Measurements from ENCODE around the gene GRIK5. TPM values are rescaled to one million over a fixed set of nuclear protein-coding genes. Genes with fewer than 3 reads are reported as not detected.

Gene GRIK5
- total RNA-seq, 1 donor from 2014 or later, result 15.5 TPM

DNA sequence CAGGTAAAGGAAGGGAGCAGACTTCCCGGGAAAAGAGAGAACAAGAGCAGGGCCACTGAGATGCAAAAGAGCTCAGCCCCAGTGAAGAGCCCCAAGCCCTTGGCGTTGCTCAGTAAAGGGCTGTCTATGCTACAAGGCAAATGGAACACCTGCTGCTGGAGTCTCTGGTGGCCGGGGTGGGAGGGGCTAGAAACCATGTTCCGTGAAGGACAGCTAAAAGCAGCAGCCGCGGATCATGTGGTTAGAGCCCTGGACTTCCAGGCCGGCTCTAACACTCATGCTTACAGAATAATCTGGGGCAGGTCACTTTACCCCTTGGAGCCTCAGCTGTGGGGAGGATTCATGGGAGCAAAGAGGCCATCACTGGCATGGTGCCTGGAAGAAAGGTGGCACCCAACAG, 44.4 kb upstream of the GRIK5 start:
- Histone ChIP-seq H3K36me3 (no peaks in the 10 kb centered on the region), H3K9me3 (no peaks in the 10 kb centered on the region), H3K27me3 (no peaks in the 10 kb centered on the region), H3K4me1 (peaks cover 5 to 6% of the 10 kb centered on the region in 2 donors), H3K4me3 (no peak overlapping the region), H3K27ac (peak overlapping the region; percentile 22 to 64)
- DNase-seq (ENCODE audit: low spot score in 2 of 2), result no peak
- TF ChIP-seq, protein P1, sequence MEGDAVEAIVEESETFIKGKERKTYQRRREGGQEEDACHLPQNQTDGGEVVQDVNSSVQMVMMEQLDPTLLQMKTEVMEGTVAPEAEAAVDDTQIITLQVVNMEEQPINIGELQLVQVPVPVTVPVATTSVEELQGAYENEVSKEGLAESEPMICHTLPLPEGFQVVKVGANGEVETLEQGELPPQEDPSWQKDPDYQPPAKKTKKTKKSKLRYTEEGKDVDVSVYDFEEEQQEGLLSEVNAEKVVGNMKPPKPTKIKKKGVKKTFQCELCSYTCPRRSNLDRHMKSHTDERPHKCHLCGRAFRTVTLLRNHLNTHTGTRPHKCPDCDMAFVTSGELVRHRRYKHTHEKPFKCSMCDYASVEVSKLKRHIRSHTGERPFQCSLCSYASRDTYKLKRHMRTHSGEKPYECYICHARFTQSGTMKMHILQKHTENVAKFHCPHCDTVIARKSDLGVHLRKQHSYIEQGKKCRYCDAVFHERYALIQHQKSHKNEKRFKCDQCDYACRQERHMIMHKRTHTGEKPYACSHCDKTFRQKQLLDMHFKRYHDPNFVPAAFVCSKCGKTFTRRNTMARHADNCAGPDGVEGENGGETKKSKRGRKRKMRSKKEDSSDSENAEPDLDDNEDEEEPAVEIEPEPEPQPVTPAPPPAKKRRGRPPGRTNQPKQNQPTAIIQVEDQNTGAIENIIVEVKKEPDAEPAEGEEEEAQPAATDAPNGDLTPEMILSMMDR (IDR thresholded peaks at IDR 0.05), result no peak
- intact Hi-C loops (cut with DNase I), result no loop called here

DNA sequence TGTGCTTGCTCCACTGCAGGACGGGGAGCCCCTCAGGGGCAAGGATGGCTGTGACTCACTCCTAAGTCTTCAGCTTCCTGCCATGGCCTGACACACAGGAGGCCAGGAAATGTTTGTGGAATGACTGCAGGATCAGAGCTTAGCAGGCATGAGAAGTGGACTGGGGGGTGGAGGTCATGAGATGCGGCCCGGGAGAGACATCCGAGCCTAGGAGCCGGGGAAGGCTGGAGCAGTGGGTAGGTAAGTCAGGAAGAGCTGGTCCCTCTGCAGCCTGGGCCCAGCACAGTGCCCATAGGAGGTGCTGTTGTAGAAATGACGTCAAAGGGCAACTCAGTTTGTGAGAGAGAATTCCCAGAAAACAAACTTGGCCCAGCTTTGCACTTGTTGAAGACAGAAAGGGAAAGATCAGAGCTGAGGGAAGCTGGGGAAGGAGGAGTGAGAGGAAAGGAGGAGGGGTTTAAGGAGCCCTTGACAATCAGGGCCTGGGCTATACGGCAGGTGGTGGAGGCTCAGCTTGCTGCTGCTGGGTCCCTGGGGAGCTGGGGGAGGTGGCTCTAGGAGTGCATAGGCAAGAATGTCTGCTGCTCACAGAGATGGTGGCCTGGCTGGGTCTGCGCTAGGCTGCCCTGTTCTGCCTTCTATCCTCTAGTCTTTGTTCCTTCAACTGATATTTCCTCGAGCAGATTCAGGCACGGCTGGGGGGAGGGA, 43.8 kb upstream of the GRIK5 start:
- H3K27me3 ChIP-seq, result no peaks in the 10 kb centered on the region

DNA sequence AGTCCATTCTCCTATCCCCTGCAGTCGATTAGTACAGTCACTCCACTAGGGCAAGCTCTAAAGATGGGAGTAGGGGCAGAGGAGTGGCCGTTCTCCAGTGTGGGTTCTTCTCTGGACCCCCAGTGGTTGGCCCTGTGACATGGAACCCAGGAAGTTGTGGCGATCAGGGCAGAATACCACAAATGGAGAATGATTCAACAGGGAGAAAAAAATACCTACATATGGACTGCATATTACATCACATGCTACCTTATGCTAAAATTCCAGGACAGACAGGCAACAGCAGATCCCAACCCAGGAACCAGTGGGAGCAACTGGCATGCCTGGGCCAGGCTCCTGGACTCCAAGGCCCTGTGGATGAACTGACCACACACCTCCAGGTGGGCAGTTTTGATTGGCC, 41.8 kb upstream of the GRIK5 start:
- no peak for DNase-seq (ENCODE audit: low spot score in 2 of 2)
- Histone ChIP-seq H3K9me3 (no peaks in the 10 kb centered on the region), H3K27me3 (no peaks in the 10 kb centered on the region), H3K4me1 (peaks cover 5 to 6% of the 10 kb centered on the region in 2 donors), H3K36me3 (no peaks in the 10 kb centered on the region), H3K4me3 (no peak overlapping the region), H3K27ac (no peak overlapping the region)
- TF ChIP-seq, protein P1 (IDR thresholded peaks at IDR 0.05), result no peak
- intact Hi-C loops (cut with DNase I), result no loop called here

More for the DNA sequence above, 43.8 kb upstream of the GRIK5 start:
- H3K27ac ChIP-seq, result peak overlapping the region; percentile 22 to 64
- intact Hi-C loops (cut with DNase I), result no loop called here
- no peaks in the 10 kb centered on the region for H3K36me3 ChIP-seq
- H3K4me1 ChIP-seq, result peaks cover 5 to 6% of the 10 kb centered on the region in 2 donors
- H3K9me3 ChIP-seq, result no peaks in the 10 kb centered on the region
- H3K4me3 ChIP-seq, result no peak overlapping the region
- TF ChIP-seq, protein P1 (IDR thresholded peaks at IDR 0.05), result no peak
- DNase-seq (ENCODE audit: low spot score in 2 of 2), result peak; percentile 29 to 69

DNA sequence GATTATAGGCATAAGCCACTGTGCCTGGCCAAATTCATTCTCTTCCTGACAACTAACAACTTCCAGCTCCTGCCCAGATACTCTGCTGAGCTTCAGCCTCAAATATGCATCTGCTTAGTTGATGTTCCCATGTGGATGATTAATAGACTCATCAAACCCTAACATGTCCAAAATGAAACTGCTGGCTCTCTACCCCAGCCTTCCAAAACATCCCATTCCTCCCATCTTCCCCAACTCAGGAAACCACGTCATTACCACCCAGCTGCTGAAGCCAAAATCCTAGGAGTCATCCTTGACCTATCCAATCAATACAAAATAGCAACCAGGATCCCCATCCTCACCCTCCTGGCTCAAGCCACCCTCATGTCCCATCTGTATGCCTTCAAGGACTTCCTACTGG, 41.4 kb upstream of the GRIK5 start:
- H3K27me3 ChIP-seq, result no peaks in the 10 kb centered on the region
- no peaks in the 10 kb centered on the region for H3K36me3 ChIP-seq
- TF ChIP-seq, protein P1 (IDR thresholded peaks at IDR 0.05), result no peak
- no peak overlapping the region for H3K27ac ChIP-seq
- no peaks in the 10 kb centered on the region for H3K9me3 ChIP-seq
- peaks cover 5 to 6% of the 10 kb centered on the region in 2 donors for H3K4me1 ChIP-seq
- H3K4me3 ChIP-seq, result no peak overlapping the region
- DNase-seq (ENCODE audit: low spot score in 2 of 2), result no peak
- intact Hi-C loops (cut with DNase I), result no loop called here

DNA sequence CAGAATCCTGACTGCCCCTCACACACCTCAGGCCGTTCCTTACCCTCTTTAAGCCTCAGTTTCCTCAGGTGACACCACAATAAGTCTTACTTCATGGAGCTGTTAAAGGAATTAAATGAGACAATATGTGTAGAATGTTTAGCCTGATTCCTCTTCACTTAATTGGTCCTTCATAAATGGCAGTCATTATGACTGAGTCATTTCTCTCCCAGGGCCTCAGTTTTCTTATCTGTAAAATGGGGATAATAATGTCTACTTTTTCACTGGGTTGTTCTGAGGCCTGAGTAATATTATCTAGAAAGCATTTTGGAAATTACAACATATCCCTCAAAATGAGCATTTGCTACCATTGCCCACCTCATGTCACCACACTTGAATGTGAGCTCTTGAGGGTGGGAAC, 40.7 kb upstream of the GRIK5 start:
- Histone ChIP-seq H3K9me3 (no peaks in the 10 kb centered on the region), H3K27me3 (no peaks in the 10 kb centered on the region), H3K4me1 (peaks cover 5 to 6% of the 10 kb centered on the region in 2 donors), H3K4me3 (no peak overlapping the region), H3K36me3 (no peaks in the 10 kb centered on the region), H3K27ac (no peak overlapping the region)
- intact Hi-C loops (cut with DNase I), result no loop called here
- TF ChIP-seq, protein P1 (IDR thresholded peaks at IDR 0.05), result no peak
- no peak for DNase-seq (ENCODE audit: low spot score in 2 of 2)

All from ascending aorta (tissue), 2 donors.